Measurements from ENCODE around the gene DNLZ. TPM values are rescaled to one million over a fixed set of nuclear protein-coding genes. Genes with fewer than 3 reads are reported as not detected.

DNLZ gene
- total RNA-seq, 2 donors from 2014 or later, result 39.4 to 41.3 TPM

DNA sequence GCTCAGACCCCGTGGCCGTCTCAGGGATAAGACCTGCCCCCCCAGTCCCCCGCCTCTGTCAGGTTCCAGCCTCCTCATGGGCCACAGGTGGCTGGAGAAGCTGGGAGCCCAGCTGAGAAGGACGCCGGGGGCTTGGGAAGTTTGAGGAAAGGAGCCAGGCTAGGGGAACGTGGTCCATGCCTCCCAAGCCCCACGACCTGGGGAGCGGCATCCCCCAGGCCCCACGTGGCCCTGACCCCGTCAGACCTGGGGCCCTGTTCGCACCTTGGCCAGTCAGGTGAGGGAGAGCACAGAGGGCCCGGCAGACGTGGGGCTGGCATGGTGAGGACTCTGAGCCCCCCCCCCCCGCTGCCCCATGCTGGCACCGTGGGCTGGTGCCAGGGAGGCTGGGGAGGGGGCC, 32.5 kb downstream of the DNLZ start:
- H3K27ac ChIP-seq, result no peak overlapping the region

DNA sequence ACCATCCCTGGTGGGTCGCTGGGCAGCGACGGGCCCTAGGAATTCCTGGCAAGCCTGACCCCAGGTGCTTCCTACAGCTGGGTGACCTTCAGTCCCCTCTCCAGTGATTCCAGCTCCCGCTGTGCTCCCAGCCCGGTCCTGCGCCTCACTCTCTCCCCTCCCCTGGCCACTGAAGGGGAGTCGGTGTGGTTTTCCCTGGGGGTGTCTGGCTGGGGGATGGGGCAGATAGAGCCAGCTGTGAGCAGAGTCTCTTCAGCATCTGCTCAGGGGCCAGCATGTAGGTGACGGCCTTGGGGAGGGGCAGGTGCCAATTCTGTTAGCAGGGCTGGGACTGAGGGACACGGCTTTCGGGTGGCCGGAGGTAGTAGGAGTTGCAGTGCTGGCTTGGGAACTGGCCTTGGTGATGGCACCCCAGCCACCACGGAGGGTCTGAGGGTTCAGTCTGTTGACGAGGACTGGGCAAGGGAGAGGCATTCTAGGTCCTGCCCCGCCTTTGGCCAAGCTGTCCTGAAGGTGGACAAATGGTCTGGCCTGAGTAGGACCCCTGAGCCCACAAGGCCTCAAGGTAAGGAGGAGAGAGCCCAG, 33.0 kb downstream of the DNLZ start:
- peaks cover 4% of the 10 kb centered on the region for H3K36me3 ChIP-seq
- no peak overlapping the region for H3K27ac ChIP-seq
- DNase-seq (ENCODE audit: low spot score), result no peak
- no peaks in the 10 kb centered on the region for H3K27me3 ChIP-seq (replicated peaks; ENCODE audit: insufficient read depth)
- H3K4me3 ChIP-seq, result no peak overlapping the region
- H3K4me1 ChIP-seq (ENCODE audit: control insufficient read depth in 1 of 2, low read depth in 2 of 2), result peaks cover 24 to 36% of the 10 kb centered on the region in 2 donors
- ATAC-seq (ENCODE audit: insufficient number of reproducible peaks, low FRiP score, low read depth), result no peak
- TF ChIP-seq, protein P1, sequence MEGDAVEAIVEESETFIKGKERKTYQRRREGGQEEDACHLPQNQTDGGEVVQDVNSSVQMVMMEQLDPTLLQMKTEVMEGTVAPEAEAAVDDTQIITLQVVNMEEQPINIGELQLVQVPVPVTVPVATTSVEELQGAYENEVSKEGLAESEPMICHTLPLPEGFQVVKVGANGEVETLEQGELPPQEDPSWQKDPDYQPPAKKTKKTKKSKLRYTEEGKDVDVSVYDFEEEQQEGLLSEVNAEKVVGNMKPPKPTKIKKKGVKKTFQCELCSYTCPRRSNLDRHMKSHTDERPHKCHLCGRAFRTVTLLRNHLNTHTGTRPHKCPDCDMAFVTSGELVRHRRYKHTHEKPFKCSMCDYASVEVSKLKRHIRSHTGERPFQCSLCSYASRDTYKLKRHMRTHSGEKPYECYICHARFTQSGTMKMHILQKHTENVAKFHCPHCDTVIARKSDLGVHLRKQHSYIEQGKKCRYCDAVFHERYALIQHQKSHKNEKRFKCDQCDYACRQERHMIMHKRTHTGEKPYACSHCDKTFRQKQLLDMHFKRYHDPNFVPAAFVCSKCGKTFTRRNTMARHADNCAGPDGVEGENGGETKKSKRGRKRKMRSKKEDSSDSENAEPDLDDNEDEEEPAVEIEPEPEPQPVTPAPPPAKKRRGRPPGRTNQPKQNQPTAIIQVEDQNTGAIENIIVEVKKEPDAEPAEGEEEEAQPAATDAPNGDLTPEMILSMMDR (IDR thresholded peaks at IDR 0.05), result no peak
- H3K9me3 ChIP-seq, result no peaks in the 10 kb centered on the region

More for the DNA sequence above, 32.5 kb downstream of the DNLZ start:
- Histone ChIP-seq H3K27me3 (replicated peaks; ENCODE audit: insufficient read depth) (no peaks in the 10 kb centered on the region), H3K36me3 (peaks cover 7% of the 10 kb centered on the region), H3K4me3 (no peak overlapping the region), H3K4me1 (ENCODE audit: control insufficient read depth in 1 of 2, low read depth in 2 of 2) (peaks cover 22 to 31% of the 10 kb centered on the region in 2 donors), H3K9me3 (no peaks in the 10 kb centered on the region)
- no peak for ATAC-seq (ENCODE audit: insufficient number of reproducible peaks, low FRiP score, low read depth)
- TF ChIP-seq, protein P1 (IDR thresholded peaks at IDR 0.05), result no peak
- DNase-seq (ENCODE audit: low spot score), result no peak

DNA sequence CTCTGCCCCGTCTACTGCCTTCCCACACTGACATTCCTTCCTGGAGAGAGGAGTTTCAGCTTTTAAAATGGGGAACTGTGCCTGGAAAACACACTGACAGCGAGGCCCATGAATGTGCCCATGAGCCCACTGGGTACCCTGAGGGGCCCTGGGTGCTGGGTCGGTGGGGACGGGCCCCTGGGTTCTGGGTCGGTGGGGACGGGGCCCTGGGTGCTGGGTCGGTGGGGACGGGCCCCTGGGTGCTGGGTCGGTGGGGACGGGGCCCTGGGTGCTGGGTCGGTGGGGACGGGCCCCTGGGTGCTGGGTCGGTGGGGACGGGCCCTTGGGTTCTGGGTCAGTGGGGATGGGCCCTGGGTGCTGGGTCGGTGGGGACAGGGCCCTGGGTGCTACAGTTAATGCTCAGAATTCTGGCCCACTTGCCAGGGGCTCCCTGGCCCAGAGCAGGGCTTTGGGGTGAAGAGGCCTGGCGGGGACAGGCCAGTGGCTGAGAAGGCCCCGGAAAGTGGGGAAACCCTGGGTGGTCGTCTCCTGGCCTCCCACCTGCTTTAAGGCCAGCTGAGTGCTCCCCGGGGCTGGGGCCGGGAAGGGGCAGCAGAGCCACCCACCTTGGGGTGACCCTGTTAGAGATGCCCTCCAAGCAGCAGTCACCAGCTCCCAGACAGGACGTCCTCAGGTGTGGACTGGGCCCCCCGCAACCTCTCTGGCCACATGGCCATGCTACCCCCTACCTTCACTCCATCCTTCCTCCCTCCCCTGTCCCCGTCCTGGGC, 33.7 kb downstream of the DNLZ start:
- peaks cover 24 to 36% of the 10 kb centered on the region in 2 donors for H3K4me1 ChIP-seq (ENCODE audit: control insufficient read depth in 1 of 2, low read depth in 2 of 2)
- no peak for ATAC-seq (ENCODE audit: insufficient number of reproducible peaks, low FRiP score, low read depth)
- no peak for DNase-seq (ENCODE audit: low spot score)
- H3K36me3 ChIP-seq, result no peaks in the 10 kb centered on the region
- H3K27ac ChIP-seq, result no peak overlapping the region
- H3K27me3 ChIP-seq (replicated peaks; ENCODE audit: insufficient read depth), result no peaks in the 10 kb centered on the region
- H3K4me3 ChIP-seq, result no peak overlapping the region
- H3K9me3 ChIP-seq, result no peaks in the 10 kb centered on the region
- TF ChIP-seq, protein P1 (IDR thresholded peaks at IDR 0.05), result no peak

DNA sequence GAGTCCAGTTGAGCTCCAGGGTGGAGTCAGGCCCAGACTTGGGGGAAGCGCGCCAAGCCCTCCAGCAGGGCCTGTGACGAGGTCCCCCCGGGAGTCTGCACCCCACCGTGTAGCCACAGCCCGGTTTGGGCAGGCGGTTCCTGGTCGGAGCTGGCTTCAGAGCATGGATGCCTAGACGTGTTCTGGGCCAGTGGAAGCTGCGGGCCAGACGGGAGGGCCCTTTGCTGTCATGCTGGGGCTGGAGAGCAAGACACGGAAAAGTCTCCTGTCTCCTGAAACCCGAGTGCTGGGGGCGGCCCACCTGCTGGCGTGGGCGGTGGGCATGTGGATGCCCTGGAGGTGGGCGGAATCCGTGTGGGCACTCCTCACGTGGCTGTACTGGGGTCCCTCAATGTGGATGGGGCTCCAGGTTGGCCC, 34.3 kb downstream of the DNLZ start:
- H3K27me3 ChIP-seq (replicated peaks; ENCODE audit: insufficient read depth), result no peaks in the 10 kb centered on the region
- DNase-seq (ENCODE audit: low spot score) (no peak), ATAC-seq (ENCODE audit: insufficient number of reproducible peaks, low FRiP score, low read depth) (no peak)
- no peak overlapping the region for H3K27ac ChIP-seq
- H3K4me3 ChIP-seq, result peak overlapping the region; percentile 68
- no peaks in the 10 kb centered on the region for H3K9me3 ChIP-seq
- peaks cover 24 to 36% of the 10 kb centered on the region in 2 donors for H3K4me1 ChIP-seq (ENCODE audit: control insufficient read depth in 1 of 2, low read depth in 2 of 2)
- TF ChIP-seq, protein P1 (IDR thresholded peaks at IDR 0.05), result no peak
- no peaks in the 10 kb centered on the region for H3K36me3 ChIP-seq

DNA sequence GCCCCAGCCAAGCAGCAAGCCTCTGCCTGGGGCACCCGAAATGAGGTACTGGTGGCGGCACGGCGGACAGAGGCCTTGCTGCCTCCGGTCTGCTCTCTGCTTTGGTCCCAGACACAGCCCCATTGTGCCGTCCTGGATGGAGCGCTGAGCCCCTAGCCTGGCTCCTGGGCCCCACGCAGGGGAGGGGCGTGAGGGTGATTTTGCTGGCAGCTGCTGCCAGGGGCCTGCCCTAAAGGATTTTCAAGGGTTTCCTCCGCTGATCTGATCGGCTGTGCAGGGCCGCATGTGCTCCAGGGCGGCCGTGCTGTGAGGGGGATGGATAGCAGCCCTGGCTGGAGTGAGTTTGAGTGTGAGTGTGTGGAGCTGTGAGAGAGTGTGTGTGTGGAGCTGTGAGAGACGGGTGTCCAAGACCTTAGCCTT, 34.9 kb downstream of the DNLZ start:
- no peak for ATAC-seq (ENCODE audit: insufficient number of reproducible peaks, low FRiP score, low read depth)
- TF ChIP-seq, protein P1 (IDR thresholded peaks at IDR 0.05), result no peak
- DNase-seq (ENCODE audit: low spot score), result no peak
- Histone ChIP-seq H3K27me3 (replicated peaks; ENCODE audit: insufficient read depth) (no peaks in the 10 kb centered on the region), H3K36me3 (no peaks in the 10 kb centered on the region), H3K4me3 (peak overlapping the region; percentile 68), H3K27ac (peak overlapping the region; percentile 31 to 41), H3K4me1 (ENCODE audit: control insufficient read depth in 1 of 2, low read depth in 2 of 2) (peaks cover 24 to 36% of the 10 kb centered on the region in 2 donors), H3K9me3 (no peaks in the 10 kb centered on the region)

Measured in thoracic aorta (tissue), 2 donors.